Osteocyte (in vitro differentiated cells): Measurements from ENCODE around the gene TEX14. TPM values are rescaled to one million over a fixed set of nuclear protein-coding genes. Genes with fewer than 3 reads are reported as not detected.
A peak's percentile ranks its signal among the peaks of the same experiment; 100 is the strongest.
"Not testable (repeated sequence)": the region's sequence is repeated elsewhere in the genome, so short reads cannot be mapped to it uniquely, and the experiment has no call there.

Source experiments
- DNase-seq: peaks from one replicate; pipeline ENCODE4 v3.0.0; 2021; ENCODE audit warnings: mixed read lengths; ENCODE audit not compliant: unreplicated experiment; ENCODE audit errors: extremely low spot score
- H3K27ac Mint-ChIP-seq: one replicate; pipeline ENCODE4 v1.8.0; 2021; ENCODE audit warnings: mild to moderate bottlenecking, mixed read lengths; ENCODE audit not compliant: unreplicated experiment
- H3K27me3 Mint-ChIP-seq: one replicate; pipeline ENCODE4 v1.8.0; 2021; ENCODE audit warnings: mixed read lengths; ENCODE audit not compliant: unreplicated experiment
- H3K36me3 Mint-ChIP-seq: one replicate; pipeline ENCODE4 v1.8.0; 2021; ENCODE audit warnings: mixed read lengths; ENCODE audit not compliant: unreplicated experiment
- H3K4me1 Mint-ChIP-seq: one replicate; pipeline ENCODE4 v1.8.0; 2021; ENCODE audit warnings: mixed read lengths; ENCODE audit not compliant: unreplicated experiment
- H3K4me3 Mint-ChIP-seq: one replicate; pipeline ENCODE4 v1.8.0; 2021; ENCODE audit warnings: mild to moderate bottlenecking, moderate library complexity, mixed read lengths; ENCODE audit not compliant: unreplicated experiment
- H3K9me3 Mint-ChIP-seq: one replicate; pipeline ENCODE4 v1.8.0; 2021; ENCODE audit warnings: mixed read lengths; ENCODE audit not compliant: unreplicated experiment
- total RNA-seq: library from RNA; stranded (reverse); gene quantifications from 2 replicates; pipeline ENCODE4 v1.2.1, GENCODE V29; 2021
- TF ChIP-seq, protein P1 (sequence below): fragments of 200-600 bp; sonication (generic); IDR thresholded peaks from 2 replicates; pipeline ENCODE4 v1.5.0; 2021; ENCODE audit warnings: antibody characterized with exemption, mild to moderate bottlenecking, moderate library complexity

TEX14 gene
- total RNA-seq, 1 donor from 2014 or later = 0.27 TPM

DNA sequence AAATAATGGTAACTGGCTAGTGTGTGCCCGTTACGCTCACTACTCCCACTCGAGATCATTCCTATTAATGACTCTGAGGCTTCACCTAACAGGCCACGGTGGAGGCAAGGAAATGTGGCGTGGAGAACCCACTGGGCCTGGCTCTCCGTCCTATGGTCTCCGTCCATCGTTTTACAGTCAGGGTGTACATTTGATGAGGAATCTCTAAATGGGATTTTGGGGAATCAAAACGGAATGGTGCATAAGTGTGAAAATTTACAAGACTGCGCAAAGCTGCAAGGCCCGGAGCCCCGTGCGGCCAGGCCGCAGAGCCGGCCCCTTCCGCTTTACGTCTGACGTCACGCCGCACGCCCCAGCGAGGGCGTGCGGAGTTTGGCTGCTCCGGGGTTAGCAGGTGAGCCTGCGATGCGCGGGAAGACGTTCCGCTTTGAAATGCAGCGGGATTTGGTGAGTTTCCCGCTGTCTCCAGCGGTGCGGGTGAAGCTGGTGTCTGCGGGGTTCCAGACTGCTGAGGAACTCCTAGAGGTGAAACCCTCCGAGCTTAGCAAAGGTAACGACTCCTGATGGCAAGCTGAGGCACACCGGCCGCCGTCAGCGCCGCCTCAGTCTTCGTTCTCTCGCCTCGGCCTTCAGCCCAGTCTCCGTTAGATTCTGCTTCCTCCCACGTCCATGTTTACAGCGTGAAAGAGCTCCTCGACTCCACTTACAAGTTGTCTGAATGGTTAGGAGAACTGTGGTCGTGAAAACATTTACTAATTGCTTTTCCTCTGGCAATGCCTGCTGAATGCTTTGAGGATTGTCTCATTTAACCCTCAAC lies 602 bp upstream of the TEX14 start, which contains the start of gene RAD51C:
TSS of gene RAD51C (plus strand) at position 364 of the 817 bp plus-strand sequence. CDS start at position 406, 42 bp downstream.
- H3K36me3 Mint-ChIP-seq = no peaks in the 10 kb centered on the region
- DNase-seq = peak; percentile 91
- H3K9me3 Mint-ChIP-seq = no peaks in the 10 kb centered on the region
- H3K27ac Mint-ChIP-seq = peak within 1 kb of the TSS; percentile 85
- peak within 1 kb of the TSS; percentile 78 for H3K4me3 Mint-ChIP-seq
- TF ChIP-seq, protein P1, sequence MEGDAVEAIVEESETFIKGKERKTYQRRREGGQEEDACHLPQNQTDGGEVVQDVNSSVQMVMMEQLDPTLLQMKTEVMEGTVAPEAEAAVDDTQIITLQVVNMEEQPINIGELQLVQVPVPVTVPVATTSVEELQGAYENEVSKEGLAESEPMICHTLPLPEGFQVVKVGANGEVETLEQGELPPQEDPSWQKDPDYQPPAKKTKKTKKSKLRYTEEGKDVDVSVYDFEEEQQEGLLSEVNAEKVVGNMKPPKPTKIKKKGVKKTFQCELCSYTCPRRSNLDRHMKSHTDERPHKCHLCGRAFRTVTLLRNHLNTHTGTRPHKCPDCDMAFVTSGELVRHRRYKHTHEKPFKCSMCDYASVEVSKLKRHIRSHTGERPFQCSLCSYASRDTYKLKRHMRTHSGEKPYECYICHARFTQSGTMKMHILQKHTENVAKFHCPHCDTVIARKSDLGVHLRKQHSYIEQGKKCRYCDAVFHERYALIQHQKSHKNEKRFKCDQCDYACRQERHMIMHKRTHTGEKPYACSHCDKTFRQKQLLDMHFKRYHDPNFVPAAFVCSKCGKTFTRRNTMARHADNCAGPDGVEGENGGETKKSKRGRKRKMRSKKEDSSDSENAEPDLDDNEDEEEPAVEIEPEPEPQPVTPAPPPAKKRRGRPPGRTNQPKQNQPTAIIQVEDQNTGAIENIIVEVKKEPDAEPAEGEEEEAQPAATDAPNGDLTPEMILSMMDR = peak; percentile 11
- H3K4me1 Mint-ChIP-seq = peaks cover 23% of the 10 kb centered on the region
- H3K27me3 Mint-ChIP-seq = peaks cover 2% of the 10 kb centered on the region

DNA sequence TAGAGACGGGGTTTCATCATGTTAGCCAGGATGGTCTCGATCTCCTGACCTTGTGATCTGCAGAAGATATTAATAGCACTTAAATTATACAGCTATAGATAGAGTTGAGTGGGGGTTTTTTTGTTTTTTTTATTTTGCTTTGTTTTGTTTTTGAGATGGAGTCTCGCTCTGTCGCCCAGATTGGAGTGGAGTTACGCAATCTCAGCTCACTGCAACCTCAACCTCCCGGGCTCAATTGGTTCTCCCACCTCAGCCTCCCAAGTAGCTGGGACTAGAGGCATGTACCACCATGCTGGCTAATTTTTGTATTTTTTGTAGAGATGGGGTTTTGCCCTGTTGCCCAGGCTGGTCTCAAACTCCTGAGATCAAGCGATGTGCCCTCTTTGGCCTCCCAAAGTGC lies 1.8 kb downstream of the TEX14 start:
- not testable (repeated sequence) for H3K27me3 Mint-ChIP-seq, H3K9me3 Mint-ChIP-seq, H3K36me3 Mint-ChIP-seq, DNase-seq, H3K27ac Mint-ChIP-seq, H3K4me3 Mint-ChIP-seq
- peaks cover 23% of the 10 kb centered on the region for H3K4me1 Mint-ChIP-seq

DNA sequence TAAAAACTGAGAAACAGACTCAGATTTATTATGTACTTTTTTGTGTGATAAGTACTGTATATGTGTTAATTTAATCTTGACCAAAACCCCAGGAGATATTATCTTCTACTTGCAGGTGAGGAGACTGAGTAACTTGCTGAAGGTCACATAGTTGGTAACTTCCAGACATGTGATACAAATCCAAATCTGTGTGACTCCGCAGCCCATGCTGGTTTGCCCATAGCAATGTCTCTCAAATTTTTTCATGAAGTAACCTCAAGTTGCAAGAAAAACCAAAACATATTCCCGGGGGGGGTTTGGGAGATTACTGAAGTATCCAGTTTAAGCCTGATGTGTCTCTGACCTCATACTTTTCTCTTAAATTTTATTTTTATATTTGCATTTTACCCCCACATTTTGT lies 3.3 kb downstream of the TEX14 start:
- no peak for DNase-seq
- Mint-ChIP-seq H3K27ac (no peak overlapping the region), H3K4me1 (peaks cover 15% of the 10 kb centered on the region), H3K36me3 (no peaks in the 10 kb centered on the region), H3K27me3 (peaks cover 4% of the 10 kb centered on the region), H3K9me3 (no peaks in the 10 kb centered on the region), H3K4me3 (no peak overlapping the region)
- TF ChIP-seq, protein P1 = no peak

DNA sequence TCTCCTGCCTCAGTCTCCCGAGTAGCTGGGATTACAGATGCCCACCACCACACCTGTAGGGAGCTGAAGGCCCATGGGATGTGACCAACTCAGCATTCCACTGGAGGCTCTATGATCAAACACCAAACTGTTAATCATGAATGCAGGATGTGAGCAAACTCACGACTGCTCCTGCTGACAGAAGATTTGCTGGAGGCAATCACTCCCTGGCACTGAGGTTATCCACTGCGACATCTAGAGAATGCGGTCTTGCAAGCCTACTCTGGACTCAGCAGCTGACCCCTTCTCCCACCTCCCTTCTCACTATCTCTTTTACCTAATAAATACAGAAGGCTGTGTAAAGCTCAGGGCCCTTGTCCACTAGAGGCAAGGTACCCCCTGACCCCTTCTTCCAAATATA lies 4.9 kb downstream of the TEX14 start:
- Mint-ChIP-seq H3K27ac (no peak overlapping the region), H3K36me3 (no peaks in the 10 kb centered on the region), H3K9me3 (no peaks in the 10 kb centered on the region), H3K4me1 (no peaks in the 10 kb centered on the region), H3K27me3 (peaks cover 4% of the 10 kb centered on the region), H3K4me3 (no peak overlapping the region)
- no peak for DNase-seq
- TF ChIP-seq, protein P1 = no peak

DNA sequence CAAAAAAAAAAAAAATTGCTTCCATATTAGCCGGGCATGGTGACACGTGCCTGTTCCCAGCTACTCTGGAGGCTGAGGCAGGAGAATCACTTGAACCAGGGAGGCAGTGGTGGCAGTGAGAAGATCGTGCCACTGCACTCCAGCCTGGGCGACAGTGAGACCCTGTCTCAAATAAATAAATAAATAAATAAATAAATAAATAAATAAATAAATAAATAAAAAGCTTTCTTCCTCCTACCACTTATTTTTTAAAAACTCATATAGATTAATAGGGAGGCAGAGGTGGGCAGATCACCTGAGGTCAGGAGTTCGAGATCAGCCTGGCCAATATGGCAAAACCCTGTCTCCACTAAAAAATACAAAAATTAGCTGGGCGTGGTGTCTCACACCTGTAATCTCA lies 7.4 kb downstream of the TEX14 start:
- H3K4me1 Mint-ChIP-seq, H3K9me3 Mint-ChIP-seq, H3K36me3 Mint-ChIP-seq, DNase-seq, H3K27ac Mint-ChIP-seq, H3K27me3 Mint-ChIP-seq, H3K4me3 Mint-ChIP-seq: not testable (repeated sequence)

DNA sequence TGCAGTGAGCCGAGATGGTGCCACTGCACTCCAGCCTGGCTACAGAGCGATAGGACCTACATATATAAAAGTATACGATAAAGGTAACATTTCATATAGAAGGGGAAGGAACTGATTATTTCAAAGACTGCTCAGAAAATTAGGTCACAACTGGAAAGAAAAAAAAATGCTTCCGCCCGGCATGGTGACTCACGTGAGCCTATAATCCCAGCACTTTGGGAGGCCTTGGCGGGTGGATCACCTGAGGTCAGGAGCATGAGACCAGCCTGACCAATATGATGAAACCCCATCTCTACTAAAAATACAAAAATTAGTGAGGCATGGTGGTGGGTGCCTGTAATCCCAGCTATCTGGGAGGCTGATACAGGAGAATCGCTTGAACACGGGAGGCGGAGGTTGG lies 7.8 kb downstream of the TEX14 start:
- Mint-ChIP-seq H3K9me3 (no peaks in the 10 kb centered on the region), H3K4me1 (peaks cover 12% of the 10 kb centered on the region), H3K27me3 (peaks cover 4% of the 10 kb centered on the region), H3K36me3 (no peaks in the 10 kb centered on the region), H3K27ac (no peak overlapping the region), H3K4me3 (no peak overlapping the region)
- no peak for DNase-seq
- TF ChIP-seq, protein P1 = no peak
